Activated naive CD4-positive, alpha-beta T cell treated with anti-CD3 and anti-CD28 coated beads, Interleukin-2, amount 10 ng/mL, durations not matched to agents 7 days and 5 days (primary cell): ENCODE measurements around the gene EPB41L5.
"Not testable (repeated sequence)": the region's sequence is repeated elsewhere in the genome, so short reads cannot be mapped to it uniquely, and the experiment has no call there.

Experiments
- CTCF ChIA-PET: fragments of 350-600 bp; sonication (Branson Sonifier 250); formaldehyde crosslinking; loops from one replicate; lab custom pipeline; 2021; ENCODE audit warnings: antibody characterized with exemption; lab: Charles Lee
- DNase-seq: peaks from one replicate; pipeline ENCODE4 v3.0.0-alpha.2; 2020
- H3K27ac Mint-ChIP-seq: one replicate; pipeline ENCODE4 v1.8.0; 2021; ENCODE audit warnings: mild to moderate bottlenecking, moderate library complexity, mixed read lengths
- H3K27me3 Mint-ChIP-seq: one replicate; pipeline ENCODE4 v1.8.0; 2021; ENCODE audit warnings: mild to moderate bottlenecking, mixed read lengths
- H3K36me3 Mint-ChIP-seq: one replicate; pipeline ENCODE4 v1.8.0; 2021; ENCODE audit warnings: mixed read lengths
- H3K4me1 Mint-ChIP-seq: one replicate; pipeline ENCODE4 v1.8.0; 2021; ENCODE audit warnings: mixed read lengths
- H3K4me3 Mint-ChIP-seq: one replicate; pipeline ENCODE4 v1.8.0; 2021; ENCODE audit warnings: mild to moderate bottlenecking, moderate library complexity, mixed read lengths
- H3K9me3 Mint-ChIP-seq: one replicate; pipeline ENCODE4 v1.8.0; 2021; ENCODE audit warnings: mixed read lengths

The EPB41L5 gene

GRCh38 chr2:120045775-120046174, 32.9 kb downstream of the EPB41L5 start:
- CTCF ChIA-PET, DNase-seq, H3K4me3 Mint-ChIP-seq, H3K27me3 Mint-ChIP-seq, H3K27ac Mint-ChIP-seq, H3K4me1 Mint-ChIP-seq: not testable (repeated sequence)
- peaks cover 22% of the 10 kb centered on the region for H3K36me3 Mint-ChIP-seq
- peaks cover 34% of the 10 kb centered on the region for H3K9me3 Mint-ChIP-seq

GRCh38 chr2:120046252-120046651, 33.4 kb downstream of the EPB41L5 start:
- DNase-seq, H3K4me3 Mint-ChIP-seq, H3K27ac Mint-ChIP-seq, CTCF ChIA-PET, H3K27me3 Mint-ChIP-seq, H3K4me1 Mint-ChIP-seq: not testable (repeated sequence)
- peaks cover 34% of the 10 kb centered on the region for H3K9me3 Mint-ChIP-seq
- peaks cover 22% of the 10 kb centered on the region for H3K36me3 Mint-ChIP-seq

- DNase-seq, result no peak
- CTCF ChIA-PET, result no interaction called here
- H3K4me1 Mint-ChIP-seq, result no peaks in the 10 kb centered on the region
- H3K9me3 Mint-ChIP-seq, result peaks cover 34% of the 10 kb centered on the region
- no peaks in the 10 kb centered on the region for H3K27me3 Mint-ChIP-seq
- no peak overlapping the region for H3K4me3 Mint-ChIP-seq
- H3K27ac Mint-ChIP-seq, result no peak overlapping the region
- peaks cover 4% of the 10 kb centered on the region for H3K36me3 Mint-ChIP-seq
These were observed 39.7 kb downstream of the EPB41L5 start for GRCh38 chr2:120052597-120052996.

GRCh38 chr2:120053891-120054290, 41.0 kb downstream of the EPB41L5 start:
- no peak overlapping the region for H3K27ac Mint-ChIP-seq
- no peaks in the 10 kb centered on the region for H3K27me3 Mint-ChIP-seq
- H3K4me1 Mint-ChIP-seq, result no peaks in the 10 kb centered on the region
- H3K36me3 Mint-ChIP-seq, result peaks cover 2% of the 10 kb centered on the region
- no peak overlapping the region for H3K4me3 Mint-ChIP-seq
- CTCF ChIA-PET, result no interaction called here
- peaks cover 26% of the 10 kb centered on the region for H3K9me3 Mint-ChIP-seq
- DNase-seq, result no peak

GRCh38 chr2:120059483-120059882, 46.6 kb downstream of the EPB41L5 start:
- H3K4me3 Mint-ChIP-seq, result no peak overlapping the region
- H3K4me1 Mint-ChIP-seq, result no peaks in the 10 kb centered on the region
- CTCF ChIA-PET, result interaction anchor here (0.7 kb wide), 1 partner anchor 10 kb away, joined by 3 read pairs; no protein-coding TSS in a partner anchor
- no peak overlapping the region for H3K27ac Mint-ChIP-seq
- no peaks in the 10 kb centered on the region for H3K36me3 Mint-ChIP-seq
- no peak for DNase-seq
- H3K9me3 Mint-ChIP-seq, result peaks cover 4% of the 10 kb centered on the region
- no peaks in the 10 kb centered on the region for H3K27me3 Mint-ChIP-seq

- H3K9me3 Mint-ChIP-seq, result peaks cover 4% of the 10 kb centered on the region
- H3K27ac Mint-ChIP-seq, result no peak overlapping the region
- CTCF ChIA-PET, result interaction anchor here (0.7 kb wide), 1 partner anchor 9 kb away, joined by 3 read pairs; no protein-coding TSS in a partner anchor
- no peaks in the 10 kb centered on the region for H3K4me1 Mint-ChIP-seq
- H3K36me3 Mint-ChIP-seq, result no peaks in the 10 kb centered on the region
- no peak overlapping the region for H3K4me3 Mint-ChIP-seq
- DNase-seq, result no peak
- H3K27me3 Mint-ChIP-seq, result no peaks in the 10 kb centered on the region
These were observed 47.3 kb downstream of the EPB41L5 start for GRCh38 chr2:120060088-120060623.

- no peak overlapping the region for H3K27ac Mint-ChIP-seq
- no peaks in the 10 kb centered on the region for H3K9me3 Mint-ChIP-seq
- H3K36me3 Mint-ChIP-seq, result no peaks in the 10 kb centered on the region
- H3K4me1 Mint-ChIP-seq, result no peaks in the 10 kb centered on the region
- H3K4me3 Mint-ChIP-seq, result no peak overlapping the region
- DNase-seq, result no peak
- CTCF ChIA-PET, result interaction anchor here (0.9 to 1.0 kb wide), 2 partner anchors 10 to 361 kb away, joined by 3 read pairs; no protein-coding TSS in a partner anchor
- H3K27me3 Mint-ChIP-seq, result no peaks in the 10 kb centered on the region
These were observed 51.8 kb downstream of the EPB41L5 start for GRCh38 chr2:120064664-120065063.

- H3K4me1 Mint-ChIP-seq, result no peaks in the 10 kb centered on the region
- no peak overlapping the region for H3K27ac Mint-ChIP-seq
- CTCF ChIA-PET, result no interaction called here
- no peaks in the 10 kb centered on the region for H3K27me3 Mint-ChIP-seq
- H3K36me3 Mint-ChIP-seq, result no peaks in the 10 kb centered on the region
- DNase-seq, result no peak
- no peaks in the 10 kb centered on the region for H3K9me3 Mint-ChIP-seq
- no peak overlapping the region for H3K4me3 Mint-ChIP-seq
These were observed 54.1 kb downstream of the EPB41L5 start for GRCh38 chr2:120066800-120067547.

- H3K4me1 Mint-ChIP-seq, H3K9me3 Mint-ChIP-seq, H3K27me3 Mint-ChIP-seq, DNase-seq, CTCF ChIA-PET, H3K27ac Mint-ChIP-seq, H3K36me3 Mint-ChIP-seq, H3K4me3 Mint-ChIP-seq: not testable (repeated sequence)
These were observed 55.3 kb downstream of the EPB41L5 start for GRCh38 chr2:120068040-120068658.

- H3K9me3 Mint-ChIP-seq, result peaks cover 3% of the 10 kb centered on the region
- no peak overlapping the region for H3K27ac Mint-ChIP-seq
- no peaks in the 10 kb centered on the region for H3K27me3 Mint-ChIP-seq
- H3K4me3 Mint-ChIP-seq, result no peak overlapping the region
- no peak for DNase-seq
- H3K36me3 Mint-ChIP-seq, result peaks cover 5% of the 10 kb centered on the region
- H3K4me1 Mint-ChIP-seq, result no peaks in the 10 kb centered on the region
- CTCF ChIA-PET, result no interaction called here
These were observed 62.7 kb downstream of the EPB41L5 start for GRCh38 chr2:120075545-120075944.

- no peak for DNase-seq
- H3K4me3 Mint-ChIP-seq, result no peak overlapping the region
These were observed 65.0 kb downstream of the EPB41L5 start for GRCh38 chr2:120077896-120078295.

GRCh38 chr2:120079647-120080046, 66.8 kb downstream of the EPB41L5 start:
- H3K27ac Mint-ChIP-seq, result no peak overlapping the region
- no peaks in the 10 kb centered on the region for H3K4me1 Mint-ChIP-seq
- CTCF ChIA-PET, result interaction anchor here (1.1 kb wide), 1 partner anchor 31 kb away, joined by 4 read pairs; no protein-coding TSS in a partner anchor
- H3K27me3 Mint-ChIP-seq, result no peaks in the 10 kb centered on the region
- no peak overlapping the region for H3K4me3 Mint-ChIP-seq
- H3K9me3 Mint-ChIP-seq, result peaks cover 5% of the 10 kb centered on the region
- DNase-seq, result no peak
- H3K36me3 Mint-ChIP-seq, result peaks cover 5% of the 10 kb centered on the region

More at GRCh38 chr2:120077896-120078295, 65.0 kb downstream of the EPB41L5 start:
- peaks cover 3% of the 10 kb centered on the region for H3K9me3 Mint-ChIP-seq
- no peaks in the 10 kb centered on the region for H3K4me1 Mint-ChIP-seq
- CTCF ChIA-PET, result no interaction called here
- no peaks in the 10 kb centered on the region for H3K27me3 Mint-ChIP-seq
- peaks cover 5% of the 10 kb centered on the region for H3K36me3 Mint-ChIP-seq
- no peak overlapping the region for H3K27ac Mint-ChIP-seq

- no peak for DNase-seq
- H3K27me3 Mint-ChIP-seq, result no peaks in the 10 kb centered on the region
- CTCF ChIA-PET, result no interaction called here
These were observed 78.6 kb downstream of the EPB41L5 start for GRCh38 chr2:120091436-120091835.

GRCh38 chr2:120094795-120095194, 81.9 kb downstream of the EPB41L5 start:
- Mint-ChIP-seq H3K27me3 (no peaks in the 10 kb centered on the region), H3K4me1 (no peaks in the 10 kb centered on the region), H3K36me3 (peaks cover 3% of the 10 kb centered on the region), H3K9me3 (no peaks in the 10 kb centered on the region), H3K4me3 (no peak overlapping the region), H3K27ac (no peak overlapping the region)
- DNase-seq, result no peak
- CTCF ChIA-PET, result no interaction called here

More at GRCh38 chr2:120091436-120091835, 78.6 kb downstream of the EPB41L5 start:
- no peaks in the 10 kb centered on the region for H3K9me3 Mint-ChIP-seq
- no peak overlapping the region for H3K27ac Mint-ChIP-seq
- H3K4me1 Mint-ChIP-seq, result no peaks in the 10 kb centered on the region
- H3K36me3 Mint-ChIP-seq, result no peaks in the 10 kb centered on the region
- no peak overlapping the region for H3K4me3 Mint-ChIP-seq
